WTC11 (cell line): Measurements from ENCODE around the gene SETD1A. TPM values are rescaled to one million over a fixed set of nuclear protein-coding genes. Genes with fewer than 3 reads are reported as not detected.

Experiments used
- ATAC-seq: fragments of 200-7000 bp; cut with Tn5 transposase; 2 replicates; pipeline ENCODE4 v1.10.0; 2021; ENCODE audit warnings: mild to moderate bottlenecking, moderate library complexity
- CTCF ChIA-PET: fragments of 300-600 bp; sonication (Branson Sonifier 250); formaldehyde crosslinking; loops from one replicate; lab custom pipeline; 2021; ENCODE audit warnings: antibody characterized with exemption; lab: Charles Lee
- POLR2A ChIA-PET: fragments of 350-600 bp; sonication (Branson Sonifier 250); formaldehyde crosslinking; loops from one replicate; lab custom pipeline; 2021; ENCODE audit warnings: antibody characterized with exemption; lab: Charles Lee
- DNase-seq: peaks from one replicate; pipeline ENCODE4 v3.0.0; 2021; ENCODE audit warnings: low spot score
- H3K27ac Mint-ChIP-seq: 2 replicates; pipeline ENCODE4 v1.8.0; 2021; ENCODE audit warnings: mixed read lengths
- H3K27me3 Mint-ChIP-seq: 2 replicates; pipeline ENCODE4 v1.8.0; 2021; ENCODE audit warnings: low read depth, mild to moderate bottlenecking, moderate library complexity, mixed read lengths
- H3K36me3 Mint-ChIP-seq: 2 replicates; pipeline ENCODE4 v1.8.0; 2021; ENCODE audit warnings: mixed read lengths
- H3K4me1 Mint-ChIP-seq: 2 replicates; pipeline ENCODE4 v1.8.0; 2022; ENCODE audit warnings: mixed read lengths
- H3K4me3 Mint-ChIP-seq: 2 replicates; pipeline ENCODE4 v1.8.0; 2021; ENCODE audit warnings: mild to moderate bottlenecking, moderate library complexity, mixed read lengths
- H3K9me3 Mint-ChIP-seq: 2 replicates; pipeline ENCODE4 v1.8.0; 2021; ENCODE audit warnings: mixed read lengths
- ATF2 ChIP-seq: sonication (generic); formaldehyde crosslinking; IDR thresholded peaks from 2 replicates; pipeline ENCODE4 v1.8.1; 2022; ENCODE audit warnings: low read depth, missing genetic modification reagents, borderline replicate concordance
- FOXK1 ChIP-seq: sonication (generic); formaldehyde crosslinking; IDR thresholded peaks from 2 replicates; pipeline ENCODE4 v1.8.0; 2022; ENCODE audit warnings: mild to moderate bottlenecking, moderate library complexity, missing genetic modification reagents
- FOXP4 ChIP-seq: sonication (generic); formaldehyde crosslinking; IDR thresholded peaks from 2 replicates; pipeline ENCODE4 v1.8.0; 2022; ENCODE audit warnings: mild to moderate bottlenecking, missing genetic modification reagents
- IRF2 ChIP-seq: sonication (generic); formaldehyde crosslinking; IDR thresholded peaks from 2 replicates; pipeline ENCODE4 v1.8.0; 2022; ENCODE audit warnings: low read depth, missing genetic modification reagents, borderline replicate concordance
- KAT7 ChIP-seq: sonication (generic); formaldehyde crosslinking; IDR thresholded peaks from 2 replicates; pipeline ENCODE4 v1.8.1; 2023; ENCODE audit warnings: missing genetic modification reagents, mild to moderate bottlenecking, borderline replicate concordance
- MXD4 ChIP-seq: fragments of 250-450 bp; sonication (Bioruptor Pico); IDR thresholded peaks from 2 replicates; pipeline ENCODE4 v1.8.0; 2021; ENCODE audit warnings: mild to moderate bottlenecking, moderate library complexity, borderline replicate concordance
- NFE2L1 ChIP-seq: sonication (generic); formaldehyde crosslinking; IDR thresholded peaks from 2 replicates; pipeline ENCODE4 v1.8.1; 2023; ENCODE audit warnings: missing genetic modification reagents
- NR1H2 ChIP-seq: sonication (generic); formaldehyde crosslinking; IDR thresholded peaks from 2 replicates; pipeline ENCODE4 v1.9.0; 2021; ENCODE audit warnings: mild to moderate bottlenecking, moderate library complexity, missing genetic modification reagents
- NR3C1 ChIP-seq: sonication (generic); formaldehyde crosslinking; conservative IDR thresholded peaks from 2 replicates; pipeline ENCODE4 v1.8.1; 2023; ENCODE audit warnings: low read depth, mild to moderate bottlenecking, missing genetic modification reagents
- OVOL2 ChIP-seq: fragments of 250-450 bp; sonication (Bioruptor Pico); IDR thresholded peaks from 2 replicates; pipeline ENCODE4 v1.9.0; 2021; ENCODE audit warnings: mild to moderate bottlenecking, borderline replicate concordance
- RELA ChIP-seq: sonication (generic); formaldehyde crosslinking; IDR thresholded peaks from 2 replicates; pipeline ENCODE4 v1.8.1; 2022; ENCODE audit warnings: missing genetic modification reagents, mild to moderate bottlenecking, borderline replicate concordance
- SP1 ChIP-seq: sonication (generic); formaldehyde crosslinking; conservative IDR thresholded peaks from 2 replicates; pipeline ENCODE4 v1.8.1; 2022; ENCODE audit warnings: missing genetic modification reagents
- USF1 ChIP-seq: sonication (generic); formaldehyde crosslinking; IDR thresholded peaks from 2 replicates; pipeline ENCODE4 v1.8.0; 2022; ENCODE audit warnings: mild to moderate bottlenecking, missing genetic modification reagents
- ZBTB43 ChIP-seq: sonication (generic); formaldehyde crosslinking; IDR thresholded peaks from 2 replicates; pipeline ENCODE4 v1.8.1; 2023; ENCODE audit warnings: mild to moderate bottlenecking, missing genetic modification reagents
- ZNF138 ChIP-seq: sonication (generic); formaldehyde crosslinking; conservative IDR thresholded peaks from 2 replicates; pipeline ENCODE4 v1.8.1; 2022; ENCODE audit warnings: mild to moderate bottlenecking, moderate library complexity, missing genetic modification reagents
- ZNF232 ChIP-seq: sonication (generic); formaldehyde crosslinking; IDR thresholded peaks from 2 replicates; pipeline ENCODE4 v1.8.0; 2022; ENCODE audit warnings: mild to moderate bottlenecking, missing genetic modification reagents
- ZNF423 ChIP-seq: fragments of 250-450 bp; sonication (Bioruptor Pico); IDR thresholded peaks from 2 replicates; pipeline ENCODE4 v2.1.2; 2022; ENCODE audit warnings: mild to moderate bottlenecking, moderate library complexity
- ZNF512 ChIP-seq: sonication (generic); formaldehyde crosslinking; IDR thresholded peaks from 2 replicates; pipeline ENCODE4 v1.8.1; 2022; ENCODE audit warnings: missing genetic modification reagents, borderline replicate concordance
- total RNA-seq: library from RNA; stranded (reverse); gene quantifications from 3 replicates; pipeline ENCODE4 v1.2.3, GENCODE V29; 2021
- TF ChIP-seq, protein P1 (sequence below): sonication (generic); formaldehyde crosslinking; IDR thresholded peaks from 2 replicates; pipeline ENCODE4 v1.8.1; 2022; ENCODE audit warnings: mild to moderate bottlenecking, moderate library complexity, missing genetic modification reagents
- TF ChIP-seq, protein P2 (sequence below): sonication (generic); formaldehyde crosslinking; IDR thresholded peaks from 2 replicates; pipeline ENCODE4 v1.8.0; 2022; ENCODE audit warnings: mild to moderate bottlenecking, missing genetic modification reagents
- TF ChIP-seq, protein P3 (sequence below): fragments of 250-450 bp; sonication (Bioruptor Pico); IDR thresholded peaks from 2 replicates; pipeline ENCODE4 v1.9.0; 2021; ENCODE audit warnings: moderate library complexity, mild to moderate bottlenecking, inconsistent platforms, borderline replicate concordance
- TF ChIP-seq, protein P4 (sequence below): sonication (generic); formaldehyde crosslinking; IDR thresholded peaks from 2 replicates; pipeline ENCODE4 v1.8.1; 2023; ENCODE audit warnings: mild to moderate bottlenecking, missing genetic modification reagents
- TF ChIP-seq, protein P5 (sequence below): sonication (generic); formaldehyde crosslinking; IDR thresholded peaks from 2 replicates; pipeline ENCODE4 v1.8.1; 2022; ENCODE audit warnings: low read depth, mild to moderate bottlenecking, moderate library complexity, missing genetic modification reagents, borderline replicate concordance

The SETD1A gene
- total RNA-seq, 1 experiment from 2014 or later, result 31.1 TPM

GRCh38 chr16:30922960-30923535, 34.5 kb upstream of the SETD1A start:
- ChIA-PET POLR2A (interaction anchor here (0.7 to 1.1 kb wide), 3 partner anchors 19 to 144 kb away, joined by 3 read pairs; no protein-coding TSS in a partner anchor), CTCF (interaction anchor here (0.7 to 6.5 kb wide), 9 partner anchors 12 to 228 kb away, joined by 3 to 79 read pairs (median 5); partner anchors contain the start of genes HSD3B7 and ZNF629)
- Mint-ChIP-seq H3K27ac (peak overlapping the region; percentile 100), H3K27me3 (no peaks in the 10 kb centered on the region; the same call in 1 of the 2 replicates), H3K9me3 (no peaks in the 10 kb centered on the region), H3K4me1 (peaks cover 20% of the 10 kb centered on the region), H3K4me3 (peak overlapping the region; percentile 99), H3K36me3 (peaks cover 10% of the 10 kb centered on the region; the same call in 1 of the 2 replicates)
- peak; percentile 99 for DNase-seq
- ATAC-seq, result peak; percentile 60
- TF ChIP-seq, protein P1, sequence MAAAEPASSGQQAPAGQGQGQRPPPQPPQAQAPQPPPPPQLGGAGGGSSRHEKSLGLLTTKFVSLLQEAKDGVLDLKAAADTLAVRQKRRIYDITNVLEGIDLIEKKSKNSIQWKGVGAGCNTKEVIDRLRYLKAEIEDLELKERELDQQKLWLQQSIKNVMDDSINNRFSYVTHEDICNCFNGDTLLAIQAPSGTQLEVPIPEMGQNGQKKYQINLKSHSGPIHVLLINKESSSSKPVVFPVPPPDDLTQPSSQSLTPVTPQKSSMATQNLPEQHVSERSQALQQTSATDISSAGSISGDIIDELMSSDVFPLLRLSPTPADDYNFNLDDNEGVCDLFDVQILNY (CRISPR knock-in tag), result no peak
- no peak for TF ChIP-seq OVOL2 (CRISPR knock-in tag)
- TF ChIP-seq, protein P2, sequence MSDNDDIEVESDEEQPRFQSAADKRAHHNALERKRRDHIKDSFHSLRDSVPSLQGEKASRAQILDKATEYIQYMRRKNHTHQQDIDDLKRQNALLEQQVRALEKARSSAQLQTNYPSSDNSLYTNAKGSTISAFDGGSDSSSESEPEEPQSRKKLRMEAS (CRISPR knock-in tag), result 0 out of 2 replicates have a peak, but pooled peaks have one; percentile 28
- TF ChIP-seq FOXP4 (CRISPR knock-in tag), result no peak
- TF ChIP-seq ZNF512 (CRISPR knock-in tag), result no peak
- TF ChIP-seq, protein P3, sequence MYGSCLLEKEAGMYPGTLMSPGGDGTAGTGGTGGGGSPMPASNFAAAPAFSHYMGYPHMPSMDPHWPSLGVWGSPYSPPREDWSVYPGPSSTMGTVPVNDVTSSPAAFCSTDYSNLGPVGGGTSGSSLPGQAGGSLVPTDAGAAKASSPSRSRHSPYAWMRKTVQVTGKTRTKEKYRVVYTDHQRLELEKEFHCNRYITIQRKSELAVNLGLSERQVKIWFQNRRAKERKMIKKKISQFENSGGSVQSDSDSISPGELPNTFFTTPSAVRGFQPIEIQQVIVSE, result no peak
- no peak for TF ChIP-seq KAT7 (CRISPR knock-in tag)
- no peak for TF ChIP-seq MXD4
- TF ChIP-seq RELA, result no peak
- no peak for TF ChIP-seq IRF2 (CRISPR knock-in tag)
- TF ChIP-seq NR3C1, result no peak
- no peak for TF ChIP-seq ZNF138 (CRISPR knock-in tag)
- TF ChIP-seq, protein P4, sequence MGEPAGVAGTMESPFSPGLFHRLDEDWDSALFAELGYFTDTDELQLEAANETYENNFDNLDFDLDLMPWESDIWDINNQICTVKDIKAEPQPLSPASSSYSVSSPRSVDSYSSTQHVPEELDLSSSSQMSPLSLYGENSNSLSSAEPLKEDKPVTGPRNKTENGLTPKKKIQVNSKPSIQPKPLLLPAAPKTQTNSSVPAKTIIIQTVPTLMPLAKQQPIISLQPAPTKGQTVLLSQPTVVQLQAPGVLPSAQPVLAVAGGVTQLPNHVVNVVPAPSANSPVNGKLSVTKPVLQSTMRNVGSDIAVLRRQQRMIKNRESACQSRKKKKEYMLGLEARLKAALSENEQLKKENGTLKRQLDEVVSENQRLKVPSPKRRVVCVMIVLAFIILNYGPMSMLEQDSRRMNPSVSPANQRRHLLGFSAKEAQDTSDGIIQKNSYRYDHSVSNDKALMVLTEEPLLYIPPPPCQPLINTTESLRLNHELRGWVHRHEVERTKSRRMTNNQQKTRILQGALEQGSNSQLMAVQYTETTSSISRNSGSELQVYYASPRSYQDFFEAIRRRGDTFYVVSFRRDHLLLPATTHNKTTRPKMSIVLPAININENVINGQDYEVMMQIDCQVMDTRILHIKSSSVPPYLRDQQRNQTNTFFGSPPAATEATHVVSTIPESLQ, result no peak
- TF ChIP-seq ZNF423 (CRISPR knock-in tag), result no peak
- peak; percentile 54; the same call in 1 of the 2 replicates for TF ChIP-seq NFE2L1 (CRISPR knock-in tag)
- no peak for TF ChIP-seq ATF2 (CRISPR knock-in tag)
- peak; percentile 83 for TF ChIP-seq USF1 (CRISPR knock-in tag)
- TF ChIP-seq FOXK1 (CRISPR knock-in tag), result peak; percentile 86
- no peak for TF ChIP-seq ZBTB43 (CRISPR knock-in tag)
- TF ChIP-seq SP1, result peak; percentile 99
- TF ChIP-seq, protein P5, sequence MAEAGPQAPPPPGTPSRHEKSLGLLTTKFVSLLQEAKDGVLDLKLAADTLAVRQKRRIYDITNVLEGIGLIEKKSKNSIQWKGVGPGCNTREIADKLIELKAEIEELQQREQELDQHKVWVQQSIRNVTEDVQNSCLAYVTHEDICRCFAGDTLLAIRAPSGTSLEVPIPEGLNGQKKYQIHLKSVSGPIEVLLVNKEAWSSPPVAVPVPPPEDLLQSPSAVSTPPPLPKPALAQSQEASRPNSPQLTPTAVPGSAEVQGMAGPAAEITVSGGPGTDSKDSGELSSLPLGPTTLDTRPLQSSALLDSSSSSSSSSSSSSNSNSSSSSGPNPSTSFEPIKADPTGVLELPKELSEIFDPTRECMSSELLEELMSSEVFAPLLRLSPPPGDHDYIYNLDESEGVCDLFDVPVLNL (CRISPR knock-in tag), result no peak
- no peak for TF ChIP-seq ZNF232
- no peak for TF ChIP-seq NR1H2 (CRISPR knock-in tag)
